ENCODE results near the gene PIP5K1C.

Gene PIP5K1C

GRCh38 chr19:3595521-3596061, 104.7 kb downstream of the PIP5K1C start:
- Histone ChIP-seq H3K27me3 (ENCODE audit: control insufficient read depth, insufficient read depth, low read length) (no peaks in the 10 kb centered on the region), H3K4me3 (ENCODE audit: low read depth, low read length) (no peak overlapping the region), H3K9me3 (ENCODE audit: control insufficient read depth, insufficient read depth, low read length) (peaks cover 4% of the 10 kb centered on the region; the same call in 1 of the 2 replicates), H3K27ac (ENCODE audit: low read depth, low read length) (no peak overlapping the region), H3K9ac (ENCODE audit: low read depth, low read length) (no peak overlapping the region), H3K4me1 (ENCODE audit: control insufficient read depth, insufficient read depth, low read length) (no peaks in the 10 kb centered on the region), H3K36me3 (ENCODE audit: control insufficient read depth, insufficient read depth, low read length) (no peaks in the 10 kb centered on the region)

DNA sequence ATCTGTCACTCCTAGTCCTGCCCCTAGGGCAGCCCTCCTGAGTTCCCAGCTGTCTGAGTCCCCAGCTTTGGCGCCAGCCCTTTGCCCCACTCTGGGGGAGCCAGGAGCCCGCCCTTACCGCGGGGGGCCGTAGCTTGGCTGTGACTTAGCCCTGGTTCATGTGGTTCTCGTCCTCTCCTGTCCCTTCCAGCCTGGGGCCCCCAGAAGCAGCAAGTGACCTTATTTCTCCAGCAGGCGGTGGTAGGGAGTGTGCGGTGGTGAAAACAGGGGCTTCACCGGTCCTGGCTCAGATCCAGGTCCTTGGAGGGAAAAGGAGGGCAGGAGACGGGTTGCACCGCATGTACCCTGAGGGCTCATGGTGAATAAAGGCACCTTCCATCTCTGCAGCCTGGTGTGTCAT, 107.1 kb downstream of the PIP5K1C start:
- H3K9ac ChIP-seq (ENCODE audit: low read depth, low read length), result no peak overlapping the region
- H3K27ac ChIP-seq (ENCODE audit: low read depth, low read length), result no peak overlapping the region
- no peak overlapping the region for H3K4me3 ChIP-seq (ENCODE audit: low read depth, low read length)
- no peaks in the 10 kb centered on the region for H3K4me1 ChIP-seq (ENCODE audit: control insufficient read depth, insufficient read depth, low read length)
- H3K27me3 ChIP-seq (ENCODE audit: control insufficient read depth, insufficient read depth, low read length), result no peaks in the 10 kb centered on the region
- no peaks in the 10 kb centered on the region for H3K36me3 ChIP-seq (ENCODE audit: control insufficient read depth, insufficient read depth, low read length)
- peaks cover 4% of the 10 kb centered on the region; the same call in 1 of the 2 replicates for H3K9me3 ChIP-seq (ENCODE audit: control insufficient read depth, insufficient read depth, low read length)

GRCh38 chr19:3591876-3592613, 108.2 kb downstream of the PIP5K1C start:
- H3K4me3 ChIP-seq (ENCODE audit: low read depth, low read length), result no peak overlapping the region
- H3K9me3 ChIP-seq (ENCODE audit: control insufficient read depth, insufficient read depth, low read length), result peaks cover 4% of the 10 kb centered on the region; the same call in 1 of the 2 replicates
- no peaks in the 10 kb centered on the region for H3K4me1 ChIP-seq (ENCODE audit: control insufficient read depth, insufficient read depth, low read length)

DNA sequence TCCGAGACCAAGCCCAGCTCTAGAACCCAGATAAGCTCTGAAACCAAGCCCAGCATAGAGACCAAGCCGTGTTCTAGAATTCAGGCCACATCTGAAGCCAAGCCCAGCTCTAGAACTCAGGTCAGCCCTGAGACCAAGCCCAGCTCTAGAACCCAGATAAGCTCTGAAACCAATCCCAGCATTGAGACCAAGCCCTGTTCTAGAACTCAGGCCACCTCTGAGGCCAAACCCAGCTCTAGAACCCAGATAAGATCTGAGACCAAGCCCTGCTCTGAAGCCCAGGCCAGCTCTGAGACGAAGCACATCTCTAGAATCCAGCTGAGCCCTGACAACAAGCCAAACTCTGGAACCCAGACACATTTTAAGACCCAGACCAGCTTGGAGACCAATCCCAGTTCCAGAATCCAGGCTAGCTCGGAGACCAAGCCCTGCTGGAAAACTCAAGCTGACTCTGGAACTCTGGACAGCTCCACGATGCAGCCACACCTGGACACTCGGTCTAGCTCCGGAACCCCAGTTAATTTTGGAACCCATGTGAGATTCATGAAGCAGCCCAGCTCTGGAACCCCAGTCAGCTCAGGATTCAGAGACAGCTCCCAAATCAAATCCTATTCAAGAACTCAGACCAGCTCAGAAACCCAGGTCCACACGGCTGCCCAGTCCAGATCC, 109.1 kb downstream of the PIP5K1C start:
- no peaks in the 10 kb centered on the region for H3K36me3 ChIP-seq (ENCODE audit: control insufficient read depth, insufficient read depth, low read length)
- H3K4me3 ChIP-seq (ENCODE audit: low read depth, low read length), result no peak overlapping the region
- H3K27me3 ChIP-seq (ENCODE audit: control insufficient read depth, insufficient read depth, low read length), result peaks cover 6% of the 10 kb centered on the region; the same call in 1 of the 2 replicates
- peaks cover 4% of the 10 kb centered on the region; the same call in 1 of the 2 replicates for H3K9me3 ChIP-seq (ENCODE audit: control insufficient read depth, insufficient read depth, low read length)
- no peak overlapping the region for H3K9ac ChIP-seq (ENCODE audit: low read depth, low read length)
- no peak overlapping the region for H3K27ac ChIP-seq (ENCODE audit: low read depth, low read length)
- H3K4me1 ChIP-seq (ENCODE audit: control insufficient read depth, insufficient read depth, low read length), result no peaks in the 10 kb centered on the region

More at GRCh38 chr19:3591876-3592613, 108.2 kb downstream of the PIP5K1C start:
- Histone ChIP-seq H3K9ac (ENCODE audit: low read depth, low read length) (no peak overlapping the region), H3K27me3 (ENCODE audit: control insufficient read depth, insufficient read depth, low read length) (no peaks in the 10 kb centered on the region), H3K27ac (ENCODE audit: low read depth, low read length) (no peak overlapping the region), H3K36me3 (ENCODE audit: control insufficient read depth, insufficient read depth, low read length) (no peaks in the 10 kb centered on the region)

GRCh38 chr19:3589949-3590348, 110.3 kb downstream of the PIP5K1C start:
- Histone ChIP-seq H3K4me1 (ENCODE audit: control insufficient read depth, insufficient read depth, low read length) (no peaks in the 10 kb centered on the region), H3K27me3 (ENCODE audit: control insufficient read depth, insufficient read depth, low read length) (peaks cover 16% of the 10 kb centered on the region)

DNA sequence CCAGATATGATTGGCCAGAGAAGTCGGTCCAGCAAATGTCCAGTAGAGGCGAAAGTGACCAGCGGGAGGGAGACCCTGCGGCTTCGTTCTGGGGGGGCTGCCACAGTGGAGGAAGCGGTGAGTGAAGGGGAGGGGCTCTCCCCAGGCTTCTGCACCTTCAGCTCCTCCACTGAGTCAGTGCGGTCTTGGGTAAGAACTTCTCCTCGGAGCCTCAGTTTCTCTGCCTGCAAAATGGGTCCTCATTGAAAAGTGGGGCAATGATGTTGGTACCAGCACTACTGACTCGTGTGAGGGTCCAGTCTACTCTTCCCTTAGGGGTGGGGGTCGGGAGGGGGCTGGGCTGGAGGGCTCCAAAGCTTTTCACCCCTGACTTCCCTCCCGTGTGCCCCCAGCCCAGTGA, 110.8 kb downstream of the PIP5K1C start:
- Histone ChIP-seq H3K27me3 (ENCODE audit: control insufficient read depth, insufficient read depth, low read length) (peaks cover 18% of the 10 kb centered on the region), H3K4me3 (ENCODE audit: low read depth, low read length) (no peak overlapping the region), H3K4me1 (ENCODE audit: control insufficient read depth, insufficient read depth, low read length) (no peaks in the 10 kb centered on the region), H3K9ac (ENCODE audit: low read depth, low read length) (no peak overlapping the region), H3K27ac (ENCODE audit: low read depth, low read length) (no peak overlapping the region), H3K9me3 (ENCODE audit: control insufficient read depth, insufficient read depth, low read length) (peaks cover 4% of the 10 kb centered on the region; the same call in 1 of the 2 replicates), H3K36me3 (ENCODE audit: control insufficient read depth, insufficient read depth, low read length) (no peaks in the 10 kb centered on the region)

More at GRCh38 chr19:3589949-3590348, 110.3 kb downstream of the PIP5K1C start:
- H3K36me3 ChIP-seq (ENCODE audit: control insufficient read depth, insufficient read depth, low read length), result no peaks in the 10 kb centered on the region
- H3K4me3 ChIP-seq (ENCODE audit: low read depth, low read length), result no peak overlapping the region
- H3K9ac ChIP-seq (ENCODE audit: low read depth, low read length), result no peak overlapping the region
- H3K27ac ChIP-seq (ENCODE audit: low read depth, low read length), result no peak overlapping the region
- peaks cover 4% of the 10 kb centered on the region; the same call in 1 of the 2 replicates for H3K9me3 ChIP-seq (ENCODE audit: control insufficient read depth, insufficient read depth, low read length)

DNA sequence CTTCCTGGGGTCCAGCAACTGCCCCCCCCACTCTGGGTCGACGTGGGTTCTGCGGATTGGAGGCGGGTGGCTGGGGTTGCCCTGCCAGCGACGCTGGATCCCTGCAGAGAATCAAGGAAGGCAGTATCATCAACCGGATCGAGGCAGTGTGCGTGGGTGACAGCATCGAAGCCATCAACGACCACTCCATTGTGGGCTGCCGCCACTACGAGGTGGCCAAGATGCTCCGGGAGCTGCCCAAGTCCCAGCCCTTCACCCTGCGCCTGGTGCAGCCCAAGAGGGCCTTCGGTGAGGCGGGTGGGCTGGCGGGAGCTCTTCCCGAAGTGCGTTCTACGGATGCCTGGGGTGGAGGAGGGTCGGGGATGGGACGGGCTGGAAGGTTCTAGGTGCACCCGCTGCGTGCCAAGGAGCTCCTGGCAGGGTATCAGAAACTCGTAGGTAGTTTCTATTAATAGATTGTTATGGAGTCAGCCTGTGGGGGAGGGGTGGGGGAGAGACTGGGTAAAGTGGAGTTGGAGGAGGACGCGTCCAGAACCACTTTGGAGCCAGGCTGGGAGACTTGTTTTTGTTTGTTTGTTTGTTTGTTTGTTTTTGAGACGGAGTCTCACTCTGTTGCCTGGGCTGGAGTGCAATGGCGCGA, 113.4 kb downstream of the PIP5K1C start:
- no peaks in the 10 kb centered on the region for H3K36me3 ChIP-seq (ENCODE audit: control insufficient read depth, insufficient read depth, low read length)
- no peak overlapping the region for H3K4me3 ChIP-seq (ENCODE audit: low read depth, low read length)
- no peak overlapping the region for H3K9ac ChIP-seq (ENCODE audit: low read depth, low read length)
- H3K27me3 ChIP-seq (ENCODE audit: control insufficient read depth, insufficient read depth, low read length), result peaks cover 24% of the 10 kb centered on the region
- no peaks in the 10 kb centered on the region for H3K4me1 ChIP-seq (ENCODE audit: control insufficient read depth, insufficient read depth, low read length)
- no peak overlapping the region for H3K27ac ChIP-seq (ENCODE audit: low read depth, low read length)
- H3K9me3 ChIP-seq (ENCODE audit: control insufficient read depth, insufficient read depth, low read length), result peaks cover 4% of the 10 kb centered on the region; the same call in 1 of the 2 replicates

- peaks cover 4% of the 10 kb centered on the region; the same call in 1 of the 2 replicates for H3K9me3 ChIP-seq (ENCODE audit: control insufficient read depth, insufficient read depth, low read length)
- H3K4me1 ChIP-seq (ENCODE audit: control insufficient read depth, insufficient read depth, low read length), result no peaks in the 10 kb centered on the region
- H3K27me3 ChIP-seq (ENCODE audit: control insufficient read depth, insufficient read depth, low read length), result peaks cover 24% of the 10 kb centered on the region
- H3K9ac ChIP-seq (ENCODE audit: low read depth, low read length), result no peak overlapping the region
- H3K36me3 ChIP-seq (ENCODE audit: control insufficient read depth, insufficient read depth, low read length), result no peaks in the 10 kb centered on the region
- H3K4me3 ChIP-seq (ENCODE audit: low read depth, low read length), result peak overlapping the region; percentile 54
- H3K27ac ChIP-seq (ENCODE audit: low read depth, low read length), result no peak overlapping the region
These were observed 114.1 kb downstream of the PIP5K1C start for GRCh38 chr19:3586127-3586626.

GRCh38 chr19:3585301-3586126, 114.8 kb downstream of the PIP5K1C start, which contains the start of gene GIPC3:
GIPC3 (plus strand) TSS chr19:3585478; CDS start chr19:3585598, 120 bp downstream.
- peak within 1 kb of the TSS; percentile 54 for H3K4me3 ChIP-seq (ENCODE audit: low read depth, low read length)
- no peaks in the 10 kb centered on the region for H3K36me3 ChIP-seq (ENCODE audit: control insufficient read depth, insufficient read depth, low read length)
- H3K27ac ChIP-seq (ENCODE audit: low read depth, low read length), result no peak within 1 kb of the TSS
- H3K4me1 ChIP-seq (ENCODE audit: control insufficient read depth, insufficient read depth, low read length), result no peaks in the 10 kb centered on the region
- no peak within 1 kb of the TSS for H3K9ac ChIP-seq (ENCODE audit: low read depth, low read length)
- peaks cover 24% of the 10 kb centered on the region for H3K27me3 ChIP-seq (ENCODE audit: control insufficient read depth, insufficient read depth, low read length)
- H3K9me3 ChIP-seq (ENCODE audit: control insufficient read depth, insufficient read depth, low read length), result no peaks in the 10 kb centered on the region
